ENCODE data around the gene HMX3. TPM values are rescaled to one million over a fixed set of nuclear protein-coding genes. Genes with fewer than 3 reads are reported as not detected.

The HMX3 gene
- total RNA-seq, 1 experiment from 2014 or later, result not detected

- Mint-ChIP-seq H3K4me1 (ENCODE audit: insufficient read depth, unreplicated experiment) (peaks cover 8% of the 10 kb centered on the region), H3K27ac (ENCODE audit: low read depth, unreplicated experiment) (no peak overlapping the region), H3K4me3 (ENCODE audit: unreplicated experiment) (no peak overlapping the region), H3K9me3 (ENCODE audit: unreplicated experiment) (no peaks in the 10 kb centered on the region), H3K36me3 (ENCODE audit: insufficient read depth, unreplicated experiment) (no peaks in the 10 kb centered on the region), H3K27me3 (ENCODE audit: insufficient read depth, unreplicated experiment) (peaks cover 16% of the 10 kb centered on the region)
- BruUV-seq (replicated peaks), result no TSS peak
- ChIA-PET CTCF (interaction anchor here (0.7 to 1.4 kb wide), 5 partner anchors 9 to 428 kb away, joined by 3 to 6 read pairs (median 4); no protein-coding TSS in a partner anchor), POLR2A (interaction anchor here (0.6 to 1.4 kb wide), 6 partner anchors 19 to 251 kb away, joined by 3 to 4 read pairs (median 3); partner anchors contain the start of gene BUB3)
- DNase-seq (ENCODE audit: unreplicated experiment), result peak; percentile 63
- no peak for TF ChIP-seq CTCF (IDR thresholded peaks at IDR 0.05; ENCODE audit: unreplicated experiment)
- intact Hi-C loops (cut with micrococcal nuclease), result no loop called here
Measured at GRCh38 chr10:123129618-123130271, 6.0 kb upstream of the HMX3 start.

GRCh38 chr10:123132576-123133477, 2.9 kb upstream of the HMX3 start:
- CTCF ChIA-PET, result interaction anchor here (0.5 to 4.7 kb wide), 31 partner anchors 9 to 582 kb away, joined by 3 to 50 read pairs (median 4); partner anchors contain the start of gene BUB3
- peak; percentile 87 for TF ChIP-seq CTCF (IDR thresholded peaks at IDR 0.05; ENCODE audit: unreplicated experiment)
- POLR2A ChIA-PET, result interaction anchor here (0.5 to 1.5 kb wide), 5 partner anchors 22 to 296 kb away, joined by 3 to 4 read pairs (median 4); partner anchors contain the start of gene IKZF5
- no peaks in the 10 kb centered on the region for H3K36me3 Mint-ChIP-seq (ENCODE audit: insufficient read depth, unreplicated experiment)
- H3K9me3 Mint-ChIP-seq (ENCODE audit: unreplicated experiment), result no peaks in the 10 kb centered on the region
- peak; percentile 84 for DNase-seq (ENCODE audit: unreplicated experiment)
- peaks cover 24% of the 10 kb centered on the region for H3K27me3 Mint-ChIP-seq (ENCODE audit: insufficient read depth, unreplicated experiment)
- intact Hi-C loops (cut with micrococcal nuclease), result loop anchor here (1.0 kb wide), 3 partner anchors 90 to 426 kb away; no protein-coding TSS in a partner anchor
- H3K27ac Mint-ChIP-seq (ENCODE audit: low read depth, unreplicated experiment), result no peak overlapping the region
- H3K4me1 Mint-ChIP-seq (ENCODE audit: insufficient read depth, unreplicated experiment), result peaks cover 8% of the 10 kb centered on the region
- peak overlapping the region; percentile 51 for H3K4me3 Mint-ChIP-seq (ENCODE audit: unreplicated experiment)
- no TSS peak for BruUV-seq (replicated peaks)

GRCh38 chr10:123133541-123134342, 2.0 kb upstream of the HMX3 start:
- ChIA-PET CTCF (interaction anchor here (0.5 to 4.7 kb wide), 26 partner anchors 8 to 430 kb away, joined by 3 to 50 read pairs (median 4); partner anchors contain the start of gene BUB3), POLR2A (interaction anchor here (0.6 to 1.5 kb wide), 3 partner anchors 125 to 246 kb away, joined by 4 to 5 read pairs (median 4); partner anchors contain the start of gene IKZF5)
- BruUV-seq (replicated peaks), result no TSS peak
- no peak overlapping the region for H3K27ac Mint-ChIP-seq (ENCODE audit: low read depth, unreplicated experiment)
- TF ChIP-seq CTCF (IDR thresholded peaks at IDR 0.05; ENCODE audit: unreplicated experiment), result no peak
- intact Hi-C loops (cut with micrococcal nuclease), result loop anchor here (1.0 kb wide), 3 partner anchors 90 to 426 kb away; no protein-coding TSS in a partner anchor
- no peak for DNase-seq (ENCODE audit: unreplicated experiment)
- peaks cover 8% of the 10 kb centered on the region for H3K4me1 Mint-ChIP-seq (ENCODE audit: insufficient read depth, unreplicated experiment)
- peaks cover 32% of the 10 kb centered on the region for H3K27me3 Mint-ChIP-seq (ENCODE audit: insufficient read depth, unreplicated experiment)
- no peaks in the 10 kb centered on the region for H3K9me3 Mint-ChIP-seq (ENCODE audit: unreplicated experiment)
- H3K4me3 Mint-ChIP-seq (ENCODE audit: unreplicated experiment), result peak overlapping the region; percentile 51
- H3K36me3 Mint-ChIP-seq (ENCODE audit: insufficient read depth, unreplicated experiment), result no peaks in the 10 kb centered on the region

Measured in MCF 10A (cell line).